ENCODE data around the gene TMEM117.

DNA sequence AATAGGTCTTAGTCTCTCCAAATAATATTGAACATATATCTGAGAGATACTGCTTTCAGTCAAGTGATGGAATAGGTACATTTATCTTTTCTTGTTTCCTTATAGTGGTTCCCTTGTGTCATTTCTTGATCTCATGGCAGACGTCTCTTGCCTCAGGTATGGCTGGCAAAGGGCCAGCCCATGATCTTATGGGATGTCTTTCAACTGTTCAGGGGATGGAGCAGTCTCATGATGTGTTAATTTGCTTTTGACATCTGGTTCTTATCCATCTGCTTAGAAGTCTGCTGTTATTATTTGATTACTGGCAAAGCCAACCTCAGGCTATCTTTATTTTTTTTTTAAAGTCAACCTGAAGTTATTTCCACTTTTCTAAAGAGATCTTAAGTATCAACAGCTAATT is 262.9 kb downstream of the TMEM117 start:
- TF ChIP-seq, protein P1, sequence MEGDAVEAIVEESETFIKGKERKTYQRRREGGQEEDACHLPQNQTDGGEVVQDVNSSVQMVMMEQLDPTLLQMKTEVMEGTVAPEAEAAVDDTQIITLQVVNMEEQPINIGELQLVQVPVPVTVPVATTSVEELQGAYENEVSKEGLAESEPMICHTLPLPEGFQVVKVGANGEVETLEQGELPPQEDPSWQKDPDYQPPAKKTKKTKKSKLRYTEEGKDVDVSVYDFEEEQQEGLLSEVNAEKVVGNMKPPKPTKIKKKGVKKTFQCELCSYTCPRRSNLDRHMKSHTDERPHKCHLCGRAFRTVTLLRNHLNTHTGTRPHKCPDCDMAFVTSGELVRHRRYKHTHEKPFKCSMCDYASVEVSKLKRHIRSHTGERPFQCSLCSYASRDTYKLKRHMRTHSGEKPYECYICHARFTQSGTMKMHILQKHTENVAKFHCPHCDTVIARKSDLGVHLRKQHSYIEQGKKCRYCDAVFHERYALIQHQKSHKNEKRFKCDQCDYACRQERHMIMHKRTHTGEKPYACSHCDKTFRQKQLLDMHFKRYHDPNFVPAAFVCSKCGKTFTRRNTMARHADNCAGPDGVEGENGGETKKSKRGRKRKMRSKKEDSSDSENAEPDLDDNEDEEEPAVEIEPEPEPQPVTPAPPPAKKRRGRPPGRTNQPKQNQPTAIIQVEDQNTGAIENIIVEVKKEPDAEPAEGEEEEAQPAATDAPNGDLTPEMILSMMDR (conservative IDR thresholded peaks at IDR 0.05 in 1 of 2, IDR thresholded peaks at IDR 0.05 in 1 of 2; ENCODE audit: extremely low read depth in 1 of 2, insufficient read depth in 1 of 2, low read depth in 1 of 2, low read length in 2 of 2), result no peak
- TF ChIP-seq EZH2 (IDR thresholded peaks at IDR 0.05; ENCODE audit: borderline replicate concordance, low read length), result no peak

All from mammary epithelial cell (primary cell).